Measurements from ENCODE around the gene SELENOV. TPM values are rescaled to one million over a fixed set of nuclear protein-coding genes. Genes with fewer than 3 reads are reported as not detected.

Gene SELENOV
- total RNA-seq, 1 donor from 2014 or later = not detected

Other genes starting within 250 kb of the SELENOV start
- not detected for gene IFNL2, start 246.7 kb upstream of the SELENOV start, total RNA-seq
- gene IFNL1, start 218.7 kb upstream of the SELENOV start, total RNA-seq = not detected
- 0.52 TPM for gene LRFN1, start 194.3 kb upstream of the SELENOV start, total RNA-seq
- 20.9 TPM for gene GMFG, start 179.1 kb upstream of the SELENOV start, total RNA-seq
- gene SAMD4B, start 172.7 kb upstream of the SELENOV start, total RNA-seq = 22.4 TPM
- gene PAF1, start 124.0 kb upstream of the SELENOV start, total RNA-seq = 25.1 TPM
- gene MED29, start 123.8 kb upstream of the SELENOV start, total RNA-seq = 9.4 TPM
- 3.1 TPM for gene ZFP36, start 108.3 kb upstream of the SELENOV start, total RNA-seq
- 15.7 TPM for gene PLEKHG2, start 102.5 kb upstream of the SELENOV start, total RNA-seq
- gene RPS16, start 79.2 kb upstream of the SELENOV start, total RNA-seq = 128 TPM
- gene SUPT5H, start 69.6 kb upstream of the SELENOV start, total RNA-seq = 40.7 TPM
- gene TIMM50, start 34.3 kb upstream of the SELENOV start, total RNA-seq = 40.7 TPM
- not detected for gene DLL3, start 16.2 kb upstream of the SELENOV start, total RNA-seq
- gene EID2B, start 17.7 kb downstream of the SELENOV start, total RNA-seq = 2.6 TPM
- gene EID2, start 25.0 kb downstream of the SELENOV start, total RNA-seq = 6.8 TPM
- gene LGALS13, start 87.4 kb downstream of the SELENOV start, total RNA-seq = not detected
- gene LGALS16, start 140.8 kb downstream of the SELENOV start, total RNA-seq = not detected
- not detected for gene LGALS14, start 189.3 kb downstream of the SELENOV start, total RNA-seq
- 5.7 TPM for gene CLC, start 222.9 kb downstream of the SELENOV start, total RNA-seq

Measured in skeletal muscle tissue (tissue), 1 donor.